AG04449 (cell line): Measurements from ENCODE around the gene LYAR.
"Not testable (repeated sequence)": the region's sequence is repeated elsewhere in the genome, so short reads cannot be mapped to it uniquely, and the experiment has no call there.

Experiments used
- CTCF ChIA-PET: fragments of 350-600 bp; formaldehyde crosslinking; extraction: SDS; loops from one replicate; lab custom pipeline; 2021; ENCODE audit warnings: antibody characterized with exemption; lab: Yijun Ruan, JAX
- POLR2A ChIA-PET: fragments of 400-600, 350-600 bp; formaldehyde crosslinking; extraction: SDS; loops from one replicate; lab custom pipeline; 2020; ENCODE audit warnings: antibody characterized with exemption, inconsistent platforms; lab: Yijun Ruan, JAX
- DNase-seq: peaks from one replicate; pipeline ENCODE4 v3.0.0-alpha.2; 2010; ENCODE audit warnings: low read depth, low spot score
- H3K4me3 ChIP-seq: 2 replicates; pipeline ENCODE4 v1.5.1; 2011; ENCODE audit warnings: low read depth, mild to moderate bottlenecking, control low read depth, low read length
- CTCF ChIP-seq: IDR thresholded peaks from one replicate; pipeline ENCODE4 v1.5.1; 2011; ENCODE audit warnings: mild to moderate bottlenecking, moderate library complexity, low read length, control low read depth, inconsistent platforms; ENCODE audit not compliant: insufficient read depth; ENCODE audit errors: missing control alignments

The LYAR gene

GRCh38 chr4:4245172-4245571 is 44.8 kb downstream of the LYAR start:
- TF ChIP-seq CTCF = no peak
- CTCF ChIA-PET = no interaction called here
- no peak for DNase-seq
- POLR2A ChIA-PET = no interaction called here
- H3K4me3 ChIP-seq = no peak overlapping the region

- CTCF ChIA-PET = interaction anchor here (1.2 kb wide), 1 partner anchor 20 kb away, joined by 3 read pairs; no protein-coding TSS in a partner anchor
- POLR2A ChIA-PET, H3K4me3 ChIP-seq, DNase-seq: not testable (repeated sequence)
These were observed 50.4 kb downstream of the LYAR start for GRCh38 chr4:4239551-4239950.

GRCh38 chr4:4233610-4234009 is 56.3 kb downstream of the LYAR start:
- TF ChIP-seq CTCF = no peak
- ChIA-PET CTCF (interaction anchor here (0.8 to 1.5 kb wide), 2 partner anchors 16 to 26 kb away, joined by 3 read pairs; no protein-coding TSS in a partner anchor), POLR2A (no interaction called here)
- H3K4me3 ChIP-seq = no peak overlapping the region
- no peak for DNase-seq

GRCh38 chr4:4228356-4228668 is 61.6 kb downstream of the LYAR start:
- no peak overlapping the region for H3K4me3 ChIP-seq
- ChIA-PET POLR2A (no interaction called here), CTCF (no interaction called here)
- TF ChIP-seq CTCF = no peak
- no peak for DNase-seq

GRCh38 chr4:4227510-4228355 is 62.2 kb downstream of the LYAR start:
- no peak for TF ChIP-seq CTCF
- ChIA-PET CTCF (no interaction called here), POLR2A (no interaction called here)
- no peak overlapping the region for H3K4me3 ChIP-seq
- DNase-seq = no peak

GRCh38 chr4:4226606-4227438 is 63.1 kb downstream of the LYAR start, which contains the start of gene OTOP1:
Gene OTOP1 (minus strand): TSS chr4:4226929. CDS start chr4:4226864, 65 bp downstream.
- POLR2A ChIA-PET = no interaction called here
- CTCF ChIA-PET = no interaction called here
- no peak for TF ChIP-seq CTCF
- DNase-seq = no peak
- no peak within 1 kb of the TSS for H3K4me3 ChIP-seq
